Pancreas (tissue), 10 donors: ENCODE data around the gene TMEM63A. TPM values are rescaled to one million over a fixed set of nuclear protein-coding genes. Genes with fewer than 3 reads are reported as not detected.

ENCODE experiments used
- ATAC-seq, 4 donors: fragments of 200-7000 bp; cut with Tn5 transposase; one replicate each; pipeline versions ENCODE4 v1.8.0 to v1.9.1; 2020; ENCODE audit warnings: mild to moderate bottlenecking in 4 of 4, moderate library complexity in 4 of 4
- DNase-seq, 6 donors: peaks; one replicate each; pipeline ENCODE4 v3.0.0-alpha.2; 2020
- FAIRE-seq: peaks from 2 replicates; lab custom pipeline; 2012; peaks lifted over from hg19 to GRCh38; lab: Jason Lieb, UNC
- H3K27ac ChIP-seq, 4 donors: fragments of 200-600 bp; sonication (generic); 1 replicate in 3 of 4; 2 replicates in 1 of 4; pipeline versions ENCODE4 v1.5.0 to v1.8.0; 2020
- H3K27me3 ChIP-seq, 4 donors: fragments of 200-600 bp; one replicate each; pipeline ENCODE4 v1.8.0; 2021
- H3K36me3 ChIP-seq, 3 donors: fragments of 200-600 bp; sonication (generic) in 1 of 3; one replicate each; pipeline versions ENCODE4 v1.5.0 to v1.8.0; 2020 to 2021
- H3K4me1 ChIP-seq, 3 donors: fragments of 200-600 bp; one replicate each; pipeline ENCODE4 v1.8.0; 2021
- H3K4me3 ChIP-seq, 4 donors: fragments of 200-600 bp; sonication (generic) in 2 of 4; one replicate each; pipeline versions ENCODE4 v1.5.0 to v1.8.0; 2020 to 2021
- H3K9me3 ChIP-seq, 4 donors: fragments of 200-600 bp; one replicate each; pipeline ENCODE4 v1.8.0; 2021
- CTCF ChIP-seq, 4 donors: fragments of 200-600 bp; sonication (generic) in 3 of 4; IDR thresholded peaks; one replicate each; pipeline versions ENCODE4 v1.5.0 to v1.8.0; 2021; ENCODE audit warnings: antibody characterized with exemption in 4 of 4
- WGBS, 2 donors: extraction: QIAGEN DNeasy Blood & Tissue Kit; methylation state at CpG; one replicate each; pipeline ENCODE4 v1.1.7; 2013; 5-methylcytosine and 5-hydroxymethylcytosine counted together
- intact Hi-C, 3 donors: fragments of 100-400 bp; cut with DNase I; formaldehyde crosslinking; loops; one replicate each; pipeline versions ENCODE4 v1.11.1 to v1.14.2; 2022
- polyA plus RNA-seq, 2 donors: library from polyadenylated mRNA; stranded (reverse); fragments of 200-250 nt; gene quantifications; one replicate each; pipeline ENCODE4 v1.2.3, GENCODE V29; 2013
- total RNA-seq, 6 donors: library from RNA; stranded (reverse); fragmentation: NEBNext Ultra II Directional in 4 of 6; extraction: Animal tissue kit (Norgen Biotek cat#: 25700) in 4 of 6; gene quantifications; one replicate each; pipeline versions ENCODE4 v1.2.1 to v1.2.4, GENCODE V29; 2021 to 2023
- donor health status: healthy with polysubstance abuse.
- donor health status: DM: no; HTN: no; CAD: no; lungs with moderate emphysema.
- donor health status: DM: no; HTN: no; CAD: no.
- donor health status: control.
- donor health status: control.
- donor health status: Bipolar disorder and iron deficiency.
- donor health status: DM: yes; HTN: yes; CAD: no.
- donor health status: DM: no; HTN: no; CAD: no.
- donor health status: DM: no; HTN: no; CAD: no.
- donor health status: DM: yes; HTN: yes; CAD: no.

Gene TMEM63A
- total and polyA plus RNA-seq, 8 donors = 56.3 to 185 (median 84.0) TPM

DNA sequence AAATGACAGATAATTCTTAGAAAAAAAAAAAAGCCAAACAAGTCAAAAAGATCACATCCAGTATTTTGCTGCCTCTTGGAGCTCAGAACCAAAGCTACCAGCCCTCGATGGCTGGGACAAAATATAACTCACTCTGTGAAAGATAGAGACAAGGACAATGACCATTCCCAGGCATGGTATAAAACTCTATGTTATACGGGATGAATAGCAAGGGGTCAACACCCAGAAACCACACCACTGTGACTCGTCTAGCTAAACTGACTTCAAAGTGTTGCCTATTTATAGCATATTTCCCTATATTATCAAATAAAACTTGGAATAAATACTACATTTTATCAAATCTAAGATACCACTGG is 10.1 kb downstream of the TMEM63A start:
- peaks cover 12 to 39% (median 22%) of the 10 kb centered on the region in 3 donors for H3K4me1 ChIP-seq
- H3K4me3 ChIP-seq = no peak overlapping the region
- TF ChIP-seq CTCF (IDR thresholded peaks at IDR 0.05) = no peak
- FAIRE-seq = no peak
- no peak for DNase-seq
- no peaks in the 10 kb centered on the region for H3K9me3 ChIP-seq
- ATAC-seq = no peak
- 70 to 77% methylated on average over 3 of the region's 3 CpGs for WGBS, 2 donors
- H3K27ac ChIP-seq = peak overlapping the region in 3 of 4 donors; percentile 22 to 60 (median 41)
- H3K36me3 ChIP-seq = peaks cover 4 to 71% (median 32%) of the 10 kb centered on the region in 3 donors
- no peaks in the 10 kb centered on the region for H3K27me3 ChIP-seq
- intact Hi-C loops = no loop called here

DNA sequence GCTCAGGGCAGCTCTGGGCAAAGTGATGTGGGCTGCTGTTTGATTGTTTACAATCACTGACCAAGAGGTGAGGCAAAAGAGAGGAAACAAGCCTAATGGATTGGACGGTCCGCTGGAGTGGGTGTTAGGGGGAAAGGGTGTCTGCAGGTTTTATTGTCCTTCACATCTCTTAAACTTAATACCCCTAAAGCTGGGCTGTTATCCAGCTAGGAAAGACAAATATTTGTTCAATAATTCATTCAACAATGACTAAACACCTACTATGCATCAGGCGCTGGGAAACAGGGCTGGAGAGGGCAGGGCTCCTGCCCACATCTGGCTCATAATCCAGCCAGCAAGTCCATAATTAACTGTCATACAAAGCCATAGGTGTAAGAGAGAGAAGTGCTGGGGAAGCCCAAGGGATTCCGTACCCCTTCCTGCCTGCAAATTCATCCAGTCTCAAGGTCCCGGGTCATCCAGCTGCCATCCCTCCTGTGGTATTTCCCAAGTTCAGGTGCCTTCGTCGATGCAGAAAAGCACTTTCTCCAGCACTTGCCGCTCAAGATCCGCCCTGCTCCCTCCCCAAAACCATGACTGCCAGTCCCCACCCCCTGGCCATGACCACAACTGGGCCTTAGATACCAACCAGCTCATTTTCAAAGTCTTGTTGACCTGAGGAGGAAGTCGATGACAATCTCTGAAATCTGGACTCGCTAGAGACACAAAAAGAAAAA is 10.7 kb downstream of the TMEM63A start:
- H3K36me3 ChIP-seq = peaks cover 4 to 74% (median 34%) of the 10 kb centered on the region in 3 donors
- H3K27ac ChIP-seq = peak overlapping the region in 3 of 4 donors; percentile 22 to 60 (median 41)
- no peaks in the 10 kb centered on the region for H3K9me3 ChIP-seq
- no peak for FAIRE-seq
- no peak for DNase-seq
- intact Hi-C loops = no loop called here
- no peak overlapping the region for H3K4me3 ChIP-seq
- TF ChIP-seq CTCF (IDR thresholded peaks at IDR 0.05) = no peak
- H3K4me1 ChIP-seq = peaks cover 12 to 34% (median 17%) of the 10 kb centered on the region in 3 donors
- ATAC-seq = peak in 3 of 4 donors; percentile 14 to 59 (median 29)
- 55 to 67% methylated on average over 11 of the region's 11 CpGs for WGBS, 2 donors
- no peaks in the 10 kb centered on the region for H3K27me3 ChIP-seq

DNA sequence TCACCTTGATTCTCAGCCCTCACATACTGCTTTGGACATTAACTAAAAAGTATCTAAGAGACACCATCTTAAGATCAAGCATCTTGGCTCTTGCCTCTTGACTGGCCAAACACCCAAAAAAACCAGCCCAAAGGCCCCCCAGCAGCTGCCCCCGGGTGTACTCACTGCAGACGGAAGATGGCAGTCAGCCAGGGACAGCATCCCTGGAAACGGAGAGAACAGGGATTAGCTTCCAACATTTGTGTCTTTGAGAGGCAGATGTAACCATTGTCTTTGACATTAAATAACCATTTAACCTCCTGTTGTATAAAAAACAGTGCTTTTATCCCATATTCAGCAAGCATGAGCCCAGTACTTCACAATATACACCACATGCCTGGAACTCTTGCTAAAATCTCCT is 11.3 kb downstream of the TMEM63A start:
- H3K27ac ChIP-seq = peak overlapping the region in 1 of 4 donors; percentile 12

GRCh38 chr1:225868631-225869330 is 13.4 kb downstream of the TMEM63A start:
- FAIRE-seq = no peak

More for the DNA sequence above, 11.3 kb downstream of the TMEM63A start:
- Histone ChIP-seq H3K4me3 (no peak overlapping the region), H3K9me3 (no peaks in the 10 kb centered on the region), H3K36me3 (peaks cover 4 to 78% (median 41%) of the 10 kb centered on the region in 3 donors), H3K27me3 (no peaks in the 10 kb centered on the region), H3K4me1 (peaks cover 11 to 28% (median 17%) of the 10 kb centered on the region in 3 donors)
- DNase-seq = no peak
- intact Hi-C loops = no loop called here
- WGBS, 2 donors = 60 to 63% methylated on average over 3 of the region's 3 CpGs
- TF ChIP-seq CTCF (IDR thresholded peaks at IDR 0.05) = no peak
- no peak for FAIRE-seq
- ATAC-seq = no peak

More at GRCh38 chr1:225868631-225869330, 13.4 kb downstream of the TMEM63A start:
- no peak overlapping the region for H3K27ac ChIP-seq
- DNase-seq (no peak), ATAC-seq (no peak)
- intact Hi-C loops = no loop called here
- H3K36me3 ChIP-seq = peaks cover 0 to 82% (median 43%) of the 10 kb centered on the region in 3 donors
- H3K9me3 ChIP-seq = no peaks in the 10 kb centered on the region
- H3K4me3 ChIP-seq = no peak overlapping the region
- H3K27me3 ChIP-seq = no peaks in the 10 kb centered on the region
- 93% methylated on average over 8 of the region's 8 CpGs for WGBS, 2 donors
- no peak for TF ChIP-seq CTCF (IDR thresholded peaks at IDR 0.05)
- H3K4me1 ChIP-seq = peaks cover 4 to 25% (median 6%) of the 10 kb centered on the region in 3 donors
